ENCODE data around the gene GALNT10.

GALNT10 gene

DNA sequence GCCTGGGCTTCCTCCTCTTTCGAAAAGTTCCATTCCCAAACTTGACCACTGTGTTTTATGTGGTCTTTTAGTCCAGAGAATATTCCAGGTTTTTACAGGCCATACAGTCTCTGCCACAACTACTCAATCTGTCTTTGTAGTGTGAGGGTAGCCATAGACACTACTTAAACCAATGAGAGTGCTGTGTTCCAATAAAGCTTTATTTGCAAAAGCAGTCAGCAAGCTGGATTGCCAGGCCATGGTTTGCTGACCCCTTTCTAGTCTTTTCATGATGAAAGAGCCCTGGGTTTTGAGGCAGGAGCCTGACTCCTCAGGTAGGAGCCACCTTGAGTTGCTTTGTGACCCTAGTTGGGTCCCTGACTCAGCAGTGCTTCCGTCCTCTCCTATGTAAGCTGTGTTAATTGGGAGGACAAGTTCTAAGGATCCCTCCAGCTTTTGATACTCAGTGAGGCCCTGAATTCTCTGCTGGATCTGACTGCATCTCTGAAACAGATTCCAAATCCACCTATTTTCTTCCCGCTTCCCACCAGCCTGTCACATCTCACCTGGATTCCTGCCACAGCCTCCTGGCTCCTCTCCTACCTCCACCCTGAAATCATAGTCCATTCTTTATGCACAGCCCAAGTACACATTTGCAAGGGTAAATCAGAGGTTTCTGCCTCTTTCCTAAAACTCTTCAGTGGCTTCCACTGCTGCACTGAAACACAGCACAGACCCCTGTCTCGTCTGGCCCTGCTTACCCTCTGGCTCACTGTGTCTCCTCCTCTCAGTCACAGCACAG is 13.5 kb downstream of the GALNT10 start:
- DNase-seq (ENCODE audit: low read depth): no peak

DNA sequence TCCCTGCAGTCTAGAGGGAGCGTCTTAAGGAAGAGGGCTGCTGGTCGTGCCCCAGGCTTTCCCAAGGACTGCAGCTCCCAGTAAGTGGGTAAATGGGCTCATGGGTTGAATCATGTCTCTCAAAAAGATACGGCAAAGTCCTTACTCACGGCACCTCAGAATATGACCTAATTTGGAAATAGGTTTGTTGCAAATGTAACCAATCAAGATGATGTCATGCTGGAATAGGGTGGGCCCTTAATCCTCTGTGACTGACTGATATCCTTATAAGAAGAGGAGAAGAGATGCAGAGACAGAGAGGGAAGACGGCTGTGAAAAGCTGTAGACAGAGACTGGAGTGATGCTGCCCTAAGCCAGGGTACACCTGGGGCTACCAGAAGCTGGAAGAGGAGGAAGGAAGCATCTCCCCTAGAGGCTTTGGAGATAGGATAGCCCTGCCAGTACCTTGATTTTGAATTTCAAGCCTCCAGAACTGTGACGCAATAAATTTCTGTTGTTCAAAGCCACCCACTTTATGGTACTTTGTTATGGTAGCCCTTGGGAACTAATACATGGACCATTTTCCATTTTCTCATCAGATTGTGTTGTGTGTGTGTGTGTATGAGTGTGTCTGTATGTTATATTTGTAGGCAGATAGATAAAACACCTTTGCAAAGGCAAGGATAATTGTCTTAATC is 15.0 kb downstream of the GALNT10 start:
- no peak for DNase-seq (ENCODE audit: low read depth)

DNA sequence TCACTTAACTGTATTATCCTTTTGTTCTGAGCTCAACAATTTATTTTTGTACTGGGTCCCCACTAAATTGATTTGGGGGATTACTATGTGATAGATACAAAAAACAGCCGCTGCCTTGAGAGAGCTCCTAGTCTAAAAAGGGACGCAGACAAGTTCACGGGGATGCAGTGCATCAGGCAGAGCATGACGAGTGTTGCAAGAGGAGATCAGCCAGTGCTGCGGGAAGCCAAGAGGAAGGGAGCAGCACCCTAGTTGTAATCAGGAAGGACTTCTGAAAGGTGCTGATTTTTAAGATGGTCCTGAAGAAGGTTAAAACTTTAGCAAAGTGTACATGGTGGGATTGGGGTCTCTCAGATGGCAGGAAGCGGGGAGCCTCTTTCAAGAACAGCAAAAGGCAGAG is 15.8 kb downstream of the GALNT10 start:
- DNase-seq (ENCODE audit: low read depth): no peak

DNA sequence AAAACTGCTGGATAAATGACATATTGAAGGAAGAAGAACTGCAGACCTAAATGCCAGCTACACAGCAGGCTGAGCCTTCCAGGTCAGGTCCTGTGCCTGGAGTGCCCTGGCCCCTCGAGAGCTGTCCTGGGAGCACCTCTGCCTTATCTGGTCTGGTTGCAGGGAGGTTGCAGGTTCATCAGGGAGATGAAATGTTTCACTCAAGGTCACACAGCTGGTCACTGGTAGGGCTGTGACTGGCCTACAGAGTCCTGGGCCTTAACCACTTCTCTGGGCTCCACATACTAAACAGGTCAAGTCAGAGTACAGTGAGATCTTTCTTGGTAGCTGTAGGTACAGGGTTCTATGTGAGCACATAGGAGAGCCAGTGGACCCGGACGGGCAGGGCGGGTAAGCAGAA is 16.7 kb downstream of the GALNT10 start:
- no peak for DNase-seq (ENCODE audit: low read depth)

DNA sequence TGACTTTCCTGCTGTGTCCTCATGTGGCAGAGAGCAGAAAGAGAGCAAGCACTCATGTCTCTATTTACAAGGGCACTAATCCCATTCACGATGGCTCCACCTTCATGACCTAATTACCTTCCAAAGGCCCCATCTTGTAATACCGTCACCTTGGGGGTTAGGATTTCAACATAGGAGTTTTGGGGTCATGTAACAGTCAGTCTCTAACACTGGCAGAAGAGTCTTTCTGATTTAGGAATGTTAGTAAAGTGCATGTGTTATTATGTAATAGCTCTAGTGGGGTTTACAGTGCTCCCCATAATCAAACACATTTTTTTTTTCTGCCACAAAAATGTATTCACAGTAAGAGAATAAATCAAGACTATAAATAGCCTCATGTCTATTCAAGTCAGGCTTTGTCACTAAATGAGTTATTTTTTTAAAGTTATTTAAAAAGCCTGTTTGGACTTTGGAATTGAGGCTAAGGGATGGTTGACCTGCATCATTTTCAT is 19.1 kb downstream of the GALNT10 start:
- no peak for DNase-seq (ENCODE audit: low read depth)

DNA sequence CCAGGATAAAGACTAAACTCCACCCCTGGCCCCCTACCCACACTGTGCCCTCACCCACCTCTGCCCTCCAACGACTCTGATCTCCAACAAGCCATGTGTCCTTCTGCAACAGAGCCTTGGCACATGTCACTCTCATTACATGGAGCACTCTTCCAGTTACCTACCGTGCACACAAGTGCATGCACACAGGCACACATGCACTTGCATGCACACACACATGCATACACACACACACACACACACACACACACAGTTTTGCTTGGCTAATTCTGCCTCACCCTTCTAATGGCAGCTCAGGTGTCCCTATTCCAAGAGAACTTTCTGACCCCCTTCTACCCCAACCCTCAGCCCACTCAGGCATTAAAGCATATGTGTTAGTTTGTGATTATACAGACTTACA is 19.6 kb downstream of the GALNT10 start:
- DNase-seq (ENCODE audit: low read depth): no peak

DNA sequence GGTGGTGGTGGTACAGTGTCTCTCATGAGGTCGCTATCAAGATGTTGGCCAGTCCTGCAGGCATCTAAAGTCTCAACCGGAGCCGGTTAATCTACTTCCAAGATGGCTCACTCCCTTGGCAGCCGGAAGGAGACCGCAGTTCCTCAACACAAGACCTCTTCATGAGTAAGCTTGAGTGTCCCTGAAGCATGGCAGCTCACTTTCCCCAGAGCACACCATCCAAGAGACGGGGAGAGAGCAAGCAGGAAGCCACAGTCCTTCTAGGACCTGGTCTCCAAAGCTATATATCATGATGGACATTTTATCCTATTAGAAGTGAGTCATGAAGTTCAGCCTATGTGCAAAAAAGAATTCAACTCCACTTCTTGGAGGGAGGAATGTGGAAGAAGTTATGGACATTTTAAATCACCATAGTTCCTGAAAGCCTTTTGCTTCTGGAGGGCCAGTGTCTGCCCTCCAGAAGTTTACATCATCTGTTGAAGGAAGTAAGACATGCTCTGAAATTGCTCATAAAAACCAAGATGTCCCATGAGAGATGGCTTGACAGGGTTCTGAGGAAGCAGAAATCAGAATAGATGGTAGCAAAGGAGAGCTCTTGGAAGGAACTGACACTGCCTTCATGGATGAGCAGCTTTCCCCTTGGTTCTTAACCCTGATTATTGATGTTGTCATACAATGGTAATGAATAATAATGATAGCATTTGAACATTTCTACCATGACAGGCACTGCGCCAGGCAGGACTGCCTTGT is 21.3 kb downstream of the GALNT10 start:
- DNase-seq (ENCODE audit: low read depth): no peak

DNA sequence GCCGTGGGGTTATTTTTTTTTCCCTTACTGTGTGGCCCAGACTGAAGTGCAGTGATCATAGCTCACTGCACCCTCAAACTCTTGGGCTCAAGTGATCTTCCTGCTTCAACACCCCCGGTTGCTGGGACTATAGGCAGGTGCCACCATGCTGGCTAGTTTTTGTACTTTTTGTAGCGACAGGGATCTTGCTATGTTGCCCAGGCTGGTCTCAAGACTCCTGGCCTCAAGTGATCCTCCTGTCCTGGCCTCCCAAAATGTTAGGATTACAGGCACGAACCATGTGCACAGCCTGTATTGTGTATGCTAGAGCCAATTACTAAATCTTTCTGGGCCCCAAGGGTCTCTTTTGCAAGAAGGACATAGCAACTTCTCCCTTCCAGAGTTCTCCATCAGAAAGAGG is 23.1 kb downstream of the GALNT10 start:
- no peak for DNase-seq (ENCODE audit: low read depth)

DNA sequence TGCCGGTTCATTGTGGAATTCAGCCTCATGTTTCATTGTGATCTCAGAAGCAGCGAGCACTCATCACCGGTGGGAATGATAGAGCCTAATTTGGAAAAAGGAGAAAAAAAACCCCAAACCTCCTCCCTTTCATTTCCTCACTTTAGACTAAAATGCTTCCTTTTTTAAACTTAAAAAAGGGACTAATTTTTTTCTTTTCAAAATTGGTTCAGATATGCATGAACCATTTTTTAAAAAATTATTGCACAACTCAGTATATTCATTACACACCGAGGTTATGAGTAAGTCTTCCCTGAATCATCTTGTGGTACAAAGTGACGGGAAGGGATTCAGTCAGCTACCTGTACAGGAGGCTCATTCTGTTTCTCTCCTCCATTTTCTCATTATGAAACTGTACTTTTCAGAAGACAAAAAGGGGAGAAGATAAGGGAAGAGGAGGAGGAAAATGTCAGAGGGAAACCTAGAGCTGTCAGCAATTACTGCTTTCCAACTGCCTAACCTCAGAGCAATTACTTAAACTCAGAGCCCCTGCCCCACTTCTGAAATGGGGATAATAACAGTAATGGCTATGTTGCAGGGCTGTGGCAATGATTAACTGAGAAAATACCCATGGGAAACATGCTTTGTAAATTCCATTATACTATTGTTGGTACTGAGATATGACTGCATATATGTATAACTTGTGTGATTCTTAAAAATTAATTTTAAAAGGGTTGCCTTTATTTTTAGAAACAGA is 24.0 kb downstream of the GALNT10 start:
- DNase-seq (ENCODE audit: low read depth): no peak

DNA sequence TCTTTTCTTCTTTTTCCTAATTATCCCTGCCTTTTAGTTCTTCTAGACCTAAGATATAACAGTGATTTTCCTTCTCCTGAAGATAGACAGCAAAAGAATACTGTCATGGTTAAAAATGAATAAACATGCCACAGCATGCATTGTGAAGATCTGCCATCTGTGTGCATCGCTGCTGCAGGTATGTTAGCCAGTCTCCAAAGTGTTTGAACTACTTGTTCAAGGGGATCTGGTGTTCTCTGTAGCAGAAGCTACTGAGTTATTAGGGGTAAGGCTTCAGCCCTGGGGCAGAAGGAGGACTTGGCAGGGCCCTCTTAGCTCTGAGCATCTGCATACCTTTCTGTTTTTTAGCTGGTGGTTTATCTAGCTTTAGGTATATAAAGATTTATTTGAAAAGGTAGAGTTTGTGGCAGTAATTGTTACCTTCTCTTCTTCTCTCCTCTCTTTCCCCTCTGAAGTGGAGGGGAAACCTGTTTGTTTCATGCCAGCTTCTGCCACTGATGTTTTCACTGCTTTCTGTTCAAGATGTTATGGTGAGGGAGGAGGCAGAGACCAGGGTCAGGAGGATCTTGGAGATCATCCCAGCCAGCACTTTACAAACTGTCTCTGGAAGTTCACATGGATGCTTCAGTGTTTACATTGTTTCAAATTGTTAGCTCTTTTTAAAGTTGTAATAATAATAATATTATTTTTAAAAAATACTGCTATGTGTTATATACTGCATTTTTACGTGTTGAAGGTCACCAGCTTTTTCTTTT is 25.2 kb downstream of the GALNT10 start:
- no peak for DNase-seq (ENCODE audit: low read depth)

DNA sequence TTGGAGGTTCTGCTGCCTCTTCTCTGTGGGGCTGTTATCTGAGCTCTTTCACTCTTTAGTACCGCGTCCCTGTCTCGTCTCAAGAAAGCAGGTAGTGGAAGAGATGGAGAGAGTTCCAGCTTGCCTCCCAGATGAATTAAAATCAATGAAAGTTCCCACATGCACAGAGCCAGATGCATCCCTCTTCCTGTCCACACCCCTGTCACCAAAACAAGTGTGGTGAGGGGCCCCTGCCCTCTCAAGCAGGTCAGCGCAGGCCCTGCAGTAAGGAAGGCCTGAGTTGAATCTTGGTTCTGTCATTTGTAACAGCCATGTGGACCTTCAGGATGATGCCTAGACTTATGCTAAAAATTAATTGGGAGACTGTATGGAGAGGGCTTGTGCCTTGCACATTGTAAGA is 26.9 kb downstream of the GALNT10 start:
- DNase-seq (ENCODE audit: low read depth): no peak

DNA sequence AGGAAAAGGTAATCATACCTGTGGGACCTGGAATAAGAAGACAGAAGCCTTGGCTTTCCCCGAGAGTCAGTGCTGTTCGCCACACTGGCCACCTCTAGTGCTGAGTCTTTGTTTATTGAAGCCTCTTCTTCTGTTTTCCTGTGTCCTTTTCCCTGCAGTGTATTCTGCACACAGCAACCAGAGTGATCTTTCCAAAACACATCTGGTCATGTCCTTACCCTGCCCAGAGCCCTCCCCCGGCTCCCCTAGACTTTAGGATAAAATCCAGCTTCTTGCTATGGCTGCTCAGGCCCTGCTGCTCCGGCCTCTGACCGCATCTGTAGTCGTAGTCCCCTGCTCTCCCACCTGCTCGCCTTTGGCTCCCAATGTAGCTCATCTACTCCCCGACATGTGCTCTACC is 28.3 kb downstream of the GALNT10 start:
- no peak for DNase-seq (ENCODE audit: low read depth)

DNA sequence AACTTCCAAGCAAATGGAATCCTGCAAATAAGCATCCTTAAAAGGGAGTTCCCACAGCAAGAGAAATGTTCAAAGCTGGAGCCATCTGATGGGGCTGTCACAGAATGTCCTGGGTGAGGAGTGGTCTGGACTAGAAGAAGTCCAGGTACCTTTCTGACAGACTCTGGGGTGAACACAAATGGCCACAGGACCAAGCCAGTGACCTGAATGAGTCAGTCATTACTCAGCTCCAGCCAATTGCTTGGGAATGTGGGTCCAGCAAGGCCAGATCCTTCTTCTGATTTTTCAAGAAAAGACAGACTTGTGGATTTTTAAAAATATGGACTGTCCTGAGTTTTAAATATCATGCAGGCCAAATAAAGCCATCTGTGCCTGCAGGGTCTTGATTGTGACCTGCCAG is 30.1 kb downstream of the GALNT10 start:
- no peak for DNase-seq (ENCODE audit: low read depth)

DNA sequence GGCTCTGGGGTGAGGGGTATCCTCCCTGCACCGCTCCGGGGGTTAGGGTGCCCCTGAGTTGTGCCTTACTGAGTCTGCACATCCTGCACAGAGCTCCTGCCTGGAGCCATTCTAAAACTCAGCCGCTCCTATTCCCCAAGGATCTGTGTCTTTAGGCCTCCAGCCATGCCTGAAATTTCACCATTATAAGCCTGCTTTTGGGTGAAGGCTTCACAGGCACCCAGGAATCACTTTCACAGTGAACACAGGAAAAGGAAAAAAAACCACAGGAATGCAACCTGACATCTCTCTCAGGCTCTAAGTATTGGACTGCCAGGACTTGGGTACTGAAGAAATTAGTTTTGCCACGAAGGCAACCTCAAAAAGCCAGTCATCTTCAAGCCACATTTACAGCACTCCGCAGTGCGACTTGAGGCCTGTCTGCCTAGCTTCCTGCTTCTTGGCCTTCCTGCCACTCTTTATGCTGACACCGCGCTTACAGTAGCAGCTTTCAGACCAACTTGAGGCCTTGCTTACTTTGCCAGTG is 30.9 kb downstream of the GALNT10 start:
- DNase-seq (ENCODE audit: low read depth): peak; percentile 27

DNA sequence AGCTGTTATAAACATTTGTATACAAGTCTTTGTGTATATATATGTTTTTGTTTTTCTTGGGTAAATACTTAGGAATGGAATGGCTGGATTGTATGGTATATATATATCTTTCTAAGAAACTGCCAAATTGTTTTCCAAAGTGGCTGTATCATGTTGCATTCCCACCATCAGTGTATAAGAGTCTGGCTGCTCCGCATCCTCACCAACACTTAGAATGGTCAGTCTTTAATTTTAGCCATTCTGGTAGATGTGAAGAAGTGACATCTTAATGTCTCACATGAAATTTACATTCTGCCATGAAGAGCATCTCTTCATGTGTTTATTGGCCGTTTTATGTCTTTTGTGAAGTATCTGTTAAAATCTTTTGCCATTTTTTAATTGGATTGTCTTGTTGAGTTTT is 31.9 kb downstream of the GALNT10 start:
- no peak for DNase-seq (ENCODE audit: low read depth)

DNA sequence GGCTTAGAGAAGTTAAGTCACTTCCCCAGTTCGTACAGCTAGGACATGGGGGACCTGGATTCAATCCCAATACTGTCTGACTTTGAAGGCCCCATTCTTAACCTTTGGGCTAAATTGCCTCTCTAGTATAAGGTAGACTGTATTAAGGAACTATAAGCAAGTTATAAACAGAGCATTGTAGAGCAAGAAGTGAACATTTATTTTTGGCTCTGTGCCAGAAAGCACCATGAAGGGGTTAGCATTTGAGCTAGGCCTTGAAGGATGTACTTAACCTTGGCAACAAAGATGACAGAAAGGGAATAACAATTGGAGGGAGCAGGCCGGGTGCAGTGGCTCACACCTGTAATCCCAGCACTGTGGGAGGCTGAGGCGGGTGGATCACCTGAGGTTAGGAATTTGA is 32.8 kb downstream of the GALNT10 start:
- DNase-seq (ENCODE audit: low read depth): no peak

DNA sequence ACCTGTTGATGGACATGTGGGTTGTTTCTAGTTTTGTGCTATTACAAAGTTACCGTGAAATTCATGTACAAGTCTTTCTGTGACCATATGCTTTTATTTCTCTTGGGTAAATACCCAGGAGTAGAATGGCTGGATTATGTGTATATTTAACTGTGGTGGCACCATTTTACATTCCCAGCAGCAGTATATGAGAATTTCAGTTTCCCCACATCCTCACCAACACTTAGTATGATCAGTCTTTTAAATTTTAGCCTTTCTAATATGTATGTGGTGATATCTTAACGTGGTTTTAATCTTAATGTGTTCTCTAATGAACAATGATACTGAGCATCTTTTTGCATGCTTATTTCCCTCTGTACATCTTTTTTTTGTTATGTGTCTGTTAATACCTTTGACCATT is 36.6 kb downstream of the GALNT10 start:
- no peak for DNase-seq (ENCODE audit: low read depth)

DNA sequence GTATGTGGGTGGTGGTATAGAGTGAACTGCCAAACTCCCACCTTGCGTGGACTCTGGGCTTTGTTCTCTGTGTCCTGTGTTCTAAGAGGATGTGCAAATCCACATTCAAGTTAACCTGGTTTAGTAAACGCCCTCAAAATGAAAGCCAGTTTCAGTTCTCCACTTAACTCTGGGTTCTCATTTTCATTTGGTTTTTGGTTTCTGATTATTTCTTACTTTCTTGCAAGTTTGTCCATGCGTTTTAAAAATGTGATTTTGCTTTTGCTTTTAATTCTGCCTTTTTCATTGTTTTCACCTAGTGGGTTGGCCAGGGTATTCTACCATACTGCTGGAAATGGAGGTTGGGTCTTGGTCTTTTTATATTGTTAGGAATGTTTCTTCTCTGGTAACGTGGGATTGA is 38.2 kb downstream of the GALNT10 start:
- DNase-seq (ENCODE audit: low read depth): no peak

DNA sequence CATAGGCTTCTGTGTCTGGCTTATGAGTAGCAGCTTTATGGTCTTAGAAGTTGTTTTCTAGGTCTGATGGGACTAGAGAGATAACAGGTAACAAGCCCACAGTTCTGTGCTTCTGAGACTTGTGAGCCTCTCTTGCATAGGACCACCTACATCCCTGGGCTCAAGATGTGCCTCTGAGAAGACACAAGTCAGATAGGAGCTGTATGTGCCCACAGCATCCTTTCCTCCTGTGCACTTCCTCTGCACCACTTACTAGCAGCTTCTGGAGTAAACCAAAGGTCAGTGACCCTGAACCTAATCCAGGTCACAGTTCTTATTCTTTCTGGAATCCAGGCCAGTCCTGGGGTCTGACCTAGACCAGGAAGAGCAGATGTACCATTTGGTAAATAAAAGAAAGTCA is 40.0 kb downstream of the GALNT10 start:
- DNase-seq (ENCODE audit: low read depth): no peak

DNA sequence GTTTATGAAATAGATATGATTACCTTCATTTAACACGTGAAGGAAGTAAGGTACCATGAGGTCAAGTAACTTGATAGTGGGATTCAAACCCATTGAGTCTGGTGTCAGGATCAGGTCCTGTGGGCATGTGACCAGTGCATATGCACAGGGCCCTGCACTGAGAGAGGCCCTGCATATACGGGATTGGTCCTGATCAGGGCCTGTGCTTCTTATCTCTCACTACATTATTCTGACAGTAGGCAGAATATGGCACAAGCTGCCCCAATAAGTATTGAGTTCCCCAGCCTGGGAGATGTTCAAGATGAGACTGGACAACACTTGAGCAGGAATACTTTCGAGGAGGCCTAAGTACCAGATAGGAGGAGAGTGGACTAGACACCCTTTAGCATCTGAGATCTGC is 44.0 kb downstream of the GALNT10 start:
- DNase-seq (ENCODE audit: low read depth): no peak

DNA sequence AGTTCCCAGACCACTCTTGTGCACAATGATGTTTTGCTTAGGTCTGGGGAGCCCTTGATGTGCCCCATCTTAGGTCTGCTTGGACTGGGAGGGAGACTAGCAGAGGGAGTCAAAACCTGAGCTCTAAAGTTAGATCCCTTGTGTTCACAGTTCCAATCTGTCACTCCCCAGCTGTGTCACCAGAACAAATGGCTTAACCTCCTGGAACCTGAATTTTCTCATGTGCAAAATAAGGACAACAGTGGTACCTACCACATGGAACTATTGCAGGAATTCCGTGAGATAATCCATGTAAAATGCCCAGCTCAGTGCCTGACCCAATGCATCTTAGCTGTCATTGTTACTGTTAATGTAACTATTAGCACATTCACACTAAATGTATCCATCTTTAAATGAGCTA is 45.5 kb downstream of the GALNT10 start:
- DNase-seq (ENCODE audit: low read depth): no peak

Data from stimulated activated CD8-positive, alpha-beta memory T cell treated with anti-CD3 and anti-CD28 coated beads, Interleukin-12 subunit alpha, Interleukin-12 subunit beta, amount 100 ng/mL, for 1 hour (primary cell).